HCT116 (cell line): ENCODE measurements around the gene FAM13C. TPM values are rescaled to one million over a fixed set of nuclear protein-coding genes. Genes with fewer than 3 reads are reported as not detected.

Experiments
- ATAC-seq: fragments of 200-7000 bp; cut with Tn5 transposase; 2 replicates; pipeline ENCODE4 v1.9.1; 2020; ENCODE audit warnings: mild to moderate bottlenecking, moderate library complexity
- BruUV-seq: library from RNA; stranded (reverse); fragments of 400-500 nt; replicated peaks from 2 replicates; lab custom pipeline; 2021; lab: Mats Ljungman, UMichigan
- CTCF ChIA-PET: fragments of 300-600 bp; sonication (Branson Sonifier 250); formaldehyde crosslinking; loops from one replicate; lab custom pipeline; 2021; ENCODE audit warnings: antibody characterized with exemption; lab: Charles Lee
- POLR2A ChIA-PET: fragments of 300-600, 350-600 bp; sonication (Branson Sonifier 250); formaldehyde crosslinking; loops from one replicate; lab custom pipeline; 2021; ENCODE audit warnings: antibody characterized with exemption; lab: Charles Lee
- RAD21 ChIA-PET, 2 experiments: fragments of 300-600 bp; sonication (Branson Sonifier 250); formaldehyde crosslinking; loops; one replicate each; lab custom pipeline; 2023; ENCODE audit warnings: low total read pairs in 2 of 2; ENCODE audit not compliant: uncharacterized antibody in 2 of 2, unreplicated experiment in 2 of 2, low non-redundant PET in 1 of 2; lab: Charles Lee
- DNase-seq: peaks from one replicate; pipeline ENCODE4 v3.0.0-alpha.2; 2010; ENCODE audit warnings: low read depth, low spot score
- H2AFZ ChIP-seq: fragments of 200-600 bp; shearing (Covaris generic), sonication (generic); 2 replicates; pipeline ENCODE4 v1.6.1; 2017; ENCODE audit warnings: low read depth, mixed run types, mixed read lengths, antibody characterized with exemption, low read length; ENCODE audit not compliant: poor library complexity, severe bottlenecking
- H3K27ac ChIP-seq: 2 replicates; pipeline ENCODE4 v1.5.1; 2012; ENCODE audit warnings: low read depth, low read length
- H3K27me3 ChIP-seq: fragments of 200-600 bp; sonication (generic); 2 replicates; pipeline ENCODE4 v1.6.1; 2016; ENCODE audit warnings: mixed run types, low read length, mixed read lengths; ENCODE audit not compliant: insufficient read depth
- H3K36me3 ChIP-seq, 2 experiments: fragments of 200-500 bp in 1 of 2; fragments of 200-600 bp in 1 of 2; sonication (Bioruptor generic) in 1 of 2; sonication (generic) in 1 of 2; 2 replicates each; pipeline versions ENCODE4 v1.5.1 to v1.6.1; 2014 to 2016; ENCODE audit warnings: low read length in 2 of 2, inconsistent platforms in 1 of 2, mixed read lengths in 1 of 2, mixed run types in 1 of 2; ENCODE audit not compliant: insufficient read depth in 2 of 2, control insufficient read depth in 1 of 2
- H3K4me1 ChIP-seq, 2 experiments: fragments of 200-600 bp in 1 of 2; sonication (generic) in 1 of 2; 2 replicates each; pipeline versions ENCODE4 v1.5.1 to v1.6.1; 2012 to 2017; ENCODE audit warnings: low read length in 2 of 2, inconsistent platforms in 1 of 2, mild to moderate bottlenecking in 1 of 2, mixed read lengths in 1 of 2, mixed run types in 1 of 2, moderate library complexity in 1 of 2; ENCODE audit not compliant: insufficient read depth in 2 of 2, control insufficient read depth in 1 of 2
- H3K4me2 ChIP-seq: fragments of 200-600 bp; sonication (generic); 2 replicates; pipeline ENCODE4 v1.6.1; 2017; ENCODE audit warnings: mixed run types, low read length, mixed read lengths
- H3K4me3 ChIP-seq, 2 experiments: fragments of 200-600 bp in 1 of 2; sonication (generic) in 1 of 2; replicated peaks in 1 of 2; 2 replicates each; pipeline ENCODE4 v1.5.1; 2011 to 2016; ENCODE audit warnings: low read length in 2 of 2, control low read depth in 1 of 2, low read depth in 1 of 2, mild to moderate bottlenecking in 1 of 2, mixed read lengths in 1 of 2, mixed run types in 1 of 2
- H3K79me2 ChIP-seq: fragments of 200-600 bp; sonication (generic); 2 replicates; pipeline ENCODE4 v1.6.1; 2017; ENCODE audit warnings: mild to moderate bottlenecking, mixed run types, low read length, moderate library complexity, mixed read lengths; ENCODE audit not compliant: insufficient read depth
- H3K9ac ChIP-seq: fragments of 200-600 bp; sonication (generic); 2 replicates; pipeline ENCODE4 v1.6.1; 2016; ENCODE audit warnings: low read length, mixed read lengths
- H3K9me2 ChIP-seq: fragments of 200-600 bp; sonication (generic), shearing (Covaris generic); 2 replicates; pipeline ENCODE4 v1.6.1; 2017; ENCODE audit warnings: mixed run types, mild to moderate bottlenecking, moderate library complexity; ENCODE audit not compliant: insufficient read depth
- H3K9me3 ChIP-seq, 2 experiments: fragments of 200-500 bp in 1 of 2; fragments of 200-600 bp in 1 of 2; sonication (Bioruptor generic) in 1 of 2; sonication (generic) in 1 of 2; 2 replicates each; pipeline ENCODE4 v1.6.1; 2014 to 2017; ENCODE audit warnings: low read length in 2 of 2, mixed read lengths in 2 of 2, inconsistent platforms in 1 of 2, low read depth in 1 of 2, mild to moderate bottlenecking in 1 of 2, mixed run types in 1 of 2, moderate library complexity in 1 of 2; ENCODE audit not compliant: control insufficient read depth in 1 of 2, insufficient read depth in 1 of 2
- H4K20me1 ChIP-seq: fragments of 200-600 bp; sonication (generic), shearing (Covaris generic); 2 replicates; pipeline ENCODE4 v1.6.1; 2017; ENCODE audit warnings: mixed run types, mild to moderate bottlenecking, moderate library complexity; ENCODE audit not compliant: insufficient read depth
- ELF1 ChIP-seq: IDR thresholded peaks from 2 replicates; pipeline ENCODE4 v1.6.1; 2012; ENCODE audit warnings: low read depth, borderline replicate concordance
- POLR2A ChIP-seq: IDR thresholded peaks from 2 replicates; pipeline ENCODE4 v1.7.0; 2011; ENCODE audit warnings: borderline replicate concordance; ENCODE audit not compliant: insufficient read depth, insufficient read length; ENCODE audit errors: extremely low read depth
- POLR2AphosphoS5 ChIP-seq: IDR thresholded peaks from 2 replicates; pipeline ENCODE4 v1.6.1; 2011; ENCODE audit warnings: mild to moderate bottlenecking, low read depth, low read length, moderate library complexity
- intact Hi-C: fragments of 100-400 bp; cut with micrococcal nuclease; formaldehyde crosslinking; loops from 2 replicates; pipeline ENCODE4 v1.10.0; 2022
- total RNA-seq: library from RNA; stranded (reverse); gene quantifications from one replicate; pipeline ENCODE4 v1.2.1, GENCODE V29; 2021; ENCODE audit not compliant: unreplicated experiment
- TF ChIP-seq, protein P1 (sequence below), 3 experiments: fragments of 200-600 bp in 1 of 3; sonication (generic) in 1 of 3; IDR thresholded peaks in 2 of 3; conservative IDR thresholded peaks in 1 of 3; 2 replicates each; pipeline ENCODE4 v1.5.1; 2012 to 2017; ENCODE audit warnings: low read depth in 2 of 3, low read length in 2 of 3, antibody characterized with exemption in 1 of 3, borderline replicate concordance in 1 of 3, control low read depth in 1 of 3, mild to moderate bottlenecking in 1 of 3, mixed read lengths in 1 of 3, mixed run types in 1 of 3, moderate library complexity in 1 of 3; ENCODE audit not compliant: insufficient read depth in 1 of 3

FAM13C gene
- total RNA-seq, 1 experiment from 2014 or later, result 0.42 TPM

DNA sequence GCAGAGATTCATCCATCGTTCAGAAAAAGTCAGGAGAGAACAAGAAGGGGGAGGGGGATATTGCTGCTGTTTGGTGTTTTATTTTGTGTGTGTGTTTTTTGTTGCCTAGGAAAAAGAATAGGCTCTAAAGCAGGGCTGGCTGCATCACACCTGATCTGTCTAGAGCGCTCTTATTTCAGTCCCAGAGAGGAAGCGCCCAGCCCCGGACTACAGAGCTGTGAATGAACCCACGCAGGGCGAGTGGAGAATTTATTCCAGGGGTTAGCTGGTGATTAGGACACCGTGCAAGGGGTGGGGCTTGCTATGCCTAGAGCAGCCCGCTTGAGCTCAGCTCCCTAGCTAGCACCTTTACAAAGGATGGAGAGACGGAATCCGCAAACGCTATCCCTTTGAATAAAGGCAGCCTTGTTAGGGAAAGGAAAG is 621 bp upstream of the FAM13C start (continued):
- TF ChIP-seq, protein P1, sequence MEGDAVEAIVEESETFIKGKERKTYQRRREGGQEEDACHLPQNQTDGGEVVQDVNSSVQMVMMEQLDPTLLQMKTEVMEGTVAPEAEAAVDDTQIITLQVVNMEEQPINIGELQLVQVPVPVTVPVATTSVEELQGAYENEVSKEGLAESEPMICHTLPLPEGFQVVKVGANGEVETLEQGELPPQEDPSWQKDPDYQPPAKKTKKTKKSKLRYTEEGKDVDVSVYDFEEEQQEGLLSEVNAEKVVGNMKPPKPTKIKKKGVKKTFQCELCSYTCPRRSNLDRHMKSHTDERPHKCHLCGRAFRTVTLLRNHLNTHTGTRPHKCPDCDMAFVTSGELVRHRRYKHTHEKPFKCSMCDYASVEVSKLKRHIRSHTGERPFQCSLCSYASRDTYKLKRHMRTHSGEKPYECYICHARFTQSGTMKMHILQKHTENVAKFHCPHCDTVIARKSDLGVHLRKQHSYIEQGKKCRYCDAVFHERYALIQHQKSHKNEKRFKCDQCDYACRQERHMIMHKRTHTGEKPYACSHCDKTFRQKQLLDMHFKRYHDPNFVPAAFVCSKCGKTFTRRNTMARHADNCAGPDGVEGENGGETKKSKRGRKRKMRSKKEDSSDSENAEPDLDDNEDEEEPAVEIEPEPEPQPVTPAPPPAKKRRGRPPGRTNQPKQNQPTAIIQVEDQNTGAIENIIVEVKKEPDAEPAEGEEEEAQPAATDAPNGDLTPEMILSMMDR (IDR thresholded peaks at IDR 0.05 in 2 of 3, conservative IDR thresholded peaks at IDR 0.05 in 1 of 3; ENCODE audit: borderline replicate concordance in 1 of 3, insufficient read depth in 1 of 3, low read depth in 2 of 3, low read length in 2 of 3), result no peak
- no peak for TF ChIP-seq POLR2AphosphoS5
- no peak for TF ChIP-seq POLR2A

DNA sequence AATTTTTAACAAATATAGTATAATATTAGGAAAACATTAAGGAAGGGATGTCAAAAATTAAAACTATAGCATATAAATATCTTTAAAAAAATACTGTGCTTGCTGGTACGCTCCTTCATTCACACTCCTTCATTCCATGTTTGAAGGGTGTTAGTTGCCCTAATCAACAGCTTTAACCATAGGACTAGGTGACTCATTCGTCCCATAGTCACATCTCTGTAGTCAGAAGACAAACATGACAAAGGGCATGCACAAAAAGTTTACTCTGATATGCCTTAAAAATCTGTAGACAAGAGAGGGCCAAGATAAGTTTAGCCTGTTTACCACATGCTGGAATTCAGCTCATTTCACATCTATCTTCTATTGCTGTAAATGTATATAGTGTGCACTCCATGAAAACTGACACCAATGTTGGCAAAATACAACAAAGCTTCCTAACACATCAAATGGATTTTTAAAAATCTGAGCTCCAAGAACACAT is 646 bp downstream of the FAM13C start:
- H3K4me1 ChIP-seq, result no peaks in the 10 kb centered on the region
- no peaks in the 10 kb centered on the region for H4K20me1 ChIP-seq
- H3K4me2 ChIP-seq, result no peak overlapping the region
- no peaks in the 10 kb centered on the region for H3K36me3 ChIP-seq
- no peaks in the 10 kb centered on the region for H3K9me2 ChIP-seq
- H3K27me3 ChIP-seq, result 0 out of 2 replicates have a peak, but pooled peaks cover 5% of the 10 kb centered on the region
- ChIA-PET RAD21 (no interaction called here), CTCF (no interaction called here), POLR2A (no interaction called here)
- no peak overlapping the region for H3K4me3 ChIP-seq
- no TSS peak for BruUV-seq
- H3K9ac ChIP-seq, result no peak overlapping the region
- intact Hi-C loops, result no loop called here
- ATAC-seq (no peak), DNase-seq (no peak)
- TF ChIP-seq ELF1, result no peak
- H3K27ac ChIP-seq, result no peak overlapping the region
- H2AFZ ChIP-seq, result no peak overlapping the region
- H3K79me2 ChIP-seq, result no peaks in the 10 kb centered on the region
- no peaks in the 10 kb centered on the region for H3K9me3 ChIP-seq
